MM.1S (cell line): ENCODE data around the gene LHX1.

Experiments used
- CTCF ChIP-seq: fragments of 300-600 bp; sonication (generic); IDR thresholded peaks from 2 replicates; pipeline ENCODE4 v1.5.1; 2016; ENCODE audit warnings: antibody characterized with exemption, low read length, mixed read lengths
- EZH2 ChIP-seq: fragments of 300-600 bp; sonication (generic); optimal IDR thresholded peaks from 2 replicates; pipeline ENCODE3; 2017; ENCODE audit warnings: low read depth, mild to moderate bottlenecking, antibody characterized with exemption, low read length, mixed read lengths

GRCh38 chr17:36945140-36945539 is 7.9 kb downstream of the LHX1 start:
- TF ChIP-seq CTCF (no peak), EZH2 (no peak)
